OCI-M2 (cell line): ENCODE measurements around the gene GALNT9.

Source experiments
- DNase-seq: peaks from one replicate; lab custom pipeline; 2025; ENCODE audit not compliant: unreplicated experiment; lab: John Stamatoyannopoulos, UW

The GALNT9 gene

DNA sequence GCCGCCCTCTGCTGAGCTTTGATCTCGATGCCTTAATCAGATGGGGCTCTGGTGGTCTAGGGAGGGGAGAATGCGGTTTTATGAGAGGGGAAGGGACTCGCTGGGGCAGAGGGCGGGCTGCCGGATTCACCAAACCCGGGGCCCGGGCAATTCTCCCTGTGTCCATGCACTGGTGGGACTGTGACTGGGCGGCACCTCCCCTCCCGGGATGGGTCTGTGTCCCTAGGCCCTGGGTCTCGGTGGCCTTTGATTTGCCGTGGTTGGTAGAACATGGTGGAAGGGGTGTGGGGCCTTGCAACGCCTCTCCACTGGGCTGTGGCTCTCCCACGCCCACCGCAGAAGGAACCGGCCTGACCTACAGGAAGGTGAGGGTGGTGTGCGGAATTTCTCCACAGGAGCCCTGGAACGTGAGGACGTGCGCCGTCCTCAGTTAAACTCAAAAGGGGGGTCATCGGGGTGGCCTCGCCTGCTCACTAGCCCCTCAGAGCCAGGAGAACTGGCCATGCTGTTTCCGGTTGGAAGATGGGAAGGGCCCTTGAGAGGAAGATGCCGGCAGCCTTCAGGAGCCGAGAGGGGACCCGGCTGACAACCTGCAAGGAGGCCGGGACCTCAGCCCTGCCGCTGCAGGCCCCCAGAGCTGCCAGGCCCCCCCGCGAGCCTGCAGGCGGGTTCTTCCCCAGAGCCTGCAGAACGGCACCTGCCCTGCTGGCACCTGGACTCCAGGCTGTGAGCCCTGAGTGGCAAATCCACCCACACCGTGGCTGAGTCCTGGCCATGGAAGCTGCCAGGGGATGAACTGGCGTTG is 141.5 kb downstream of the GALNT9 start:
- no peak for DNase-seq

DNA sequence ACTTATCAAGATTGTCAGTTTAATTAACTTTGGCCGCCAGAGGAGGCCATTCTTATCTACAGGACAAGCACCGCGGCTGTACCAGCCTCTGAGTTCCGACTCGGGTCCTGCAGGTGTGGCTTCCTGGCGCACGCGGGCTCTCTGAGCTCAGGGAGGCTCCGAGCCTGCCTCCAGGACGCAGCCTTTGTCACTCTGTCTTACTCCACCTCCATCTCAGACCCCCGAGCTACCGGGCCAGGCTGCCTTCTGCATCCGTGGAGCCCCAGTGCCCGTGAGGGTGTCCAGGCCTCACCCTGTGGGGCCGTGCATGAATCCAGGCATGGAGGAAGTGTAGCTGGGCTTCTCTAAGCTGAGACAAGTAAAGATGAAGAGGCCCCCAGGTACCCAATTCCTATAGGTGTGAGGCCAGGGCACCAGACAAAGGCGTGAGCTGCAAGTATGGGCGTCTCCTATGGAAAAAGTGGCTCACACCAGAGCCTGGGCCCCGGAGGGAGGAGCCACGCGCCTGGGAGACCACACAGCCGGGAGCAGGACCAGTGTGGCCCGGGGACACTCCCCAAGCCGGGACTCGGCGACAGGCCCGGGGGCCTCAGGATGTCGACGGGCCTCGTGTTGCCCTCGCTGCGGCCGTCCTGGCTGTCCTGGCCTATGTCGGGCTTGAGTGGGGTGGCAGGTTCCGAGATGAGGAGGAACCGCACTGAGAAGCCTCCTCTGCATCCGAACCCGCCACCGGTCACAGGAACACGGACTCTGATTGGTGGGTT is 142.3 kb downstream of the GALNT9 start:
- no peak for DNase-seq

DNA sequence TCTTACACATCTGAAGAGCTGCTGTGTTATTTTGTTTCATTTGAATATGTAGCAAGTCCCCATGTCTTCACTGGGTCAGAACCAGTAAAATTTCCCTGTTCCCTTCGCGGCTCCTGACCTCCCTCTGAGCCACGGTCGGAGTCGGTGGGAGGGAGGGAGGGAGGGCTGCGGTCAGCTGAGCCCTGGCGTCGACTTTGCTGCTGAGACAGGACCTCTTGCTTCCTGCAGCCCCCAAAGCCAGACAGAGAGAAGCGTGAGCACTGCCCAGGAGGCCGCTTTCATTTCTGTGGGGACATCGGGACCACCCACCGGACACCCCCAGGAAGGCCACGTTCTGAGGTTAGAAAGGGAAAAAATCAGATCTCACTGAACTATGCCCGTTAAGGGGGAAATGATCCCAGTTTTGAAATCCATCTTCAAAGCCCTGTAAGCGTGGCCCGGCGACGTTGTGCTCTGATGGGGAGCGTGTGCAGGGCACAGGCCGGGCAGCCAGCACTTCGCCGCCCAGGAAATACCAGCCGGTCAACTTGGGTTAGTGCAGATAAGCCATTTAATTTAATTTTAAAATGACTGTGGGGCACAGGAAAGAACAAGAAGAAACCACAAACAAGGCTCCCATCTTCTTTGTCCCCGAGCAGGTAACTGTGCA is 143.1 kb downstream of the GALNT9 start:
- DNase-seq, result no peak

- DNase-seq, result no peak
Observed at GRCh38 chr12:132185705-132186104, 143.7 kb downstream of the GALNT9 start.

DNA sequence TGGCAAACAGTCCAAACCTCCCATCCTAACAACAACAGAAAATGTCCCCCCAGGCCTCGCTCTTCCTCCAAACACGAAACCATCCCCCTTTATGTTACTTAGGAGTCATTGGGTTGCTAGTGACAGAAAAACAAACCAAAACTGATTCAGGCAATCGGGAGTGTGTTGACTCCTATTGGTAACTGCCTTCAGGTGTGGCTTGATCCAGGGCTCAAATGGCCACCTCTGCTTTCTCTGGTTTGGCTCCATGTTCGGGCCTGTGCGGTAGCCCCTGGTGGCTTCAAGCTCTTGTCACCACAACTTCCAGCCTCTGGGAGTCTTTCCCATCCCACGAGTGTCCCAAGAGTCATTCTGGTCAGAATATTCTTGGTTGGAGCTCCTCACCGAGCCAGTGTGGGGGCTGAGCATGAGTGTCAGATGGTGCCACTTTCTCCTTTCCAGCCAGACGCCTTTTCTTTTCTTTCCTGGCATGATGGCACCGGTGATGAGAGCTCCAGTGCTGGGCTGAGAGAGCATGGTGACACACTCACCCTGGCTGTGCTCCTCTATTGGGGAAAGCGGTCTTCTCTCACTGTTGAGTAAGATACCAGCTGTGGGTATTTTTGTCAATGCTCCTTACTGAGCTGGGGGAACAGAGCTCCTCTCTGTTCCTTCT is 146.6 kb downstream of the GALNT9 start:
- DNase-seq, result no peak

DNA sequence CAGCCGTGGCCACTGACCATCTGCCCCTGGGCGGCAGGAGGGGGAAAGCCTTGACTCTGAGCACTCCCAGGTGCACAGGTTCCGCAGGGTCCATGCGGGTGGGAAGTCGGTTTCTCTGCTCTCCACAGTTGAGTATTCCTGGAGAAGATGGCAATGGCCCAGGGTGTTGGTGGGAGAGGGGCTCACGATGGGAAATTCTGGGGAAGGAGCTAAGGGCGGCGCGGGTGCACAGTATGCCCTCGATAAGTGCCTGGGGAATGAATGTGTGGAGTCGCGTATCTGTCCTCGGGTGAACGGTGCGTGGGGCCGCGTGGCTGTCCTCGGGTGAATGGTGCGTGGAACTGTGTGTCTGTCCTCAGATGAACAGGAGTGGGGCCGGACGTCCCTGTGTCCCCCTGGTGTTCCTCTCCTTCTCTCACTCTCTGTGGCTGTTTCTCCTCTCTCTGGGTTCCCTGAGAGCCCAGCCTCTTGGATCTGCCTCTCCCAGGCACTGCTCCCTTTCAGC is 147.1 kb downstream of the GALNT9 start:
- DNase-seq, result no peak

DNA sequence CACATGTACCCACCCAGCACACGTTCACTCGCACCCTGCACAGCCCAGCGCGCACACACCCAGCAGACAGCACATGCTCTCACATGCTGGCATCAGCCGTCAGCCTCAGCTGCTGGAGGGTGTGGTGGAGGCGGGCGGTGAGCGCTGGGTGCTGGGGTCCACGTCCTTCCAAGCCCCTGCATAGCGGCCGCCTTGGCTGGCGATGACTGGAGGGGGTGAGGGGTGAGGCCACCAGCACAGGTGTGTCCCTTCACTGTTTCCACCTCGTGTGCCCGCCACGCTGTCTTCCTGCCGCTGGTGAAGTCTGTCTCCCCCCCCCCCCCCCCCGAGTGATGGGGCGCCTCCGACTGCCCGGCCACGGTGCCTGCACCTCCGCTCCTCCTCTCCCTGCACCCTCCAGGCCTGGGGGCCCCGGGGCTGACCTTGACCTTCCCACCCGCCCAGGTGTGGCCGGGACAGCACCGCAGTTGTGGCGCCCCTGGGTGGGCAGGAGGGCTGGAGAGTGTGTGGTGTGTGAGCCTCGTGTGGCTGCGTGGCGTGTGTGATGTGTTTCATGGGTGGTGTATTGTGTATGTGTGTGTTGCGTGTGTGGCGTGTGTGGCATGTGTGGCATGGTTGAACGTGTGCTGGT is 147.7 kb downstream of the GALNT9 start:
- DNase-seq, result no peak

- DNase-seq, result no peak
Observed at GRCh38 chr12:132180648-132181546, 148.5 kb downstream of the GALNT9 start.

DNA sequence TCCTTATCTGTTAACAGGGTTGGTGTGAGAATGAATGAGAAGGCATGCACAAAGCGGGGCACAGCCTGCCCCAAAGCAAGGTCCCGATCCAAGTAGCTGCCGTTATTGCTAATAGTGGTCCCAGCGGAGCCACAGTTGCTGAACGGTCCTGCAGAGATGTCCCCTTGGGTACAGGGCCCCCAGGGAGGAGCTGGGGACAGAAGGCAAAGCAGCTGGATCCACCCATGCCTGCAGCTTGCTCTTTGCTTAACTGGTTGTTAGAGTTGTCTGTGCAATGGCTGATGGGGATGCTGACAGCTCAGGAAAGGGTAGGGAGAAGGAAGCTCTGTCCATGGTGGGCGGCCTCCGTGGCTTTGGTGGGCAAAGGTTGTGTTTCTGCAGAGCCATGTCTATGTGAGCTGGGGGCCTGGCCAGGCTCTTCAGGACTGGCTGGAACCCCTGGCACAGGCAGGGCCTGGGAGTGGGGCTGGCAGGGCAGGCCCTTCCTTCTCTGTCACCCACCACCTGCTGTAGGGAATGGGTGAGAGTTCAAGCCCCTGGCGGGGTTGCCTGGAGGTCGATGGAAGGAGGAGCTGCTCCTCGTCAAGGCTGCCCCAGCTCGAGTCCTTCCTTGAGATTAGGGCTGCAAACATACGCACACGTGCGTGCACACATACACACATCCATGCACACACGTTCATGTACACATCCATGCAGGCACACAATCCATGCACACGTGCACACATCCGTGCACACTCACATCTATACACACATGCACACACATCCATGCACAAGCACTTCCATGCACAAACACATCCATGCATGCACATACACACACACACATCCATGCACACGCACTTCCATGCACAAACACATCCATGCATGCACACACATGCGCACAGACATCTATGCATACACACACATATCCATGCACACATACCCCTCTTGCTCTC is 149.7 kb downstream of the GALNT9 start:
- DNase-seq, result no peak

- no peak for DNase-seq
Observed at GRCh38 chr12:132178801-132179401, 150.5 kb downstream of the GALNT9 start.

DNA sequence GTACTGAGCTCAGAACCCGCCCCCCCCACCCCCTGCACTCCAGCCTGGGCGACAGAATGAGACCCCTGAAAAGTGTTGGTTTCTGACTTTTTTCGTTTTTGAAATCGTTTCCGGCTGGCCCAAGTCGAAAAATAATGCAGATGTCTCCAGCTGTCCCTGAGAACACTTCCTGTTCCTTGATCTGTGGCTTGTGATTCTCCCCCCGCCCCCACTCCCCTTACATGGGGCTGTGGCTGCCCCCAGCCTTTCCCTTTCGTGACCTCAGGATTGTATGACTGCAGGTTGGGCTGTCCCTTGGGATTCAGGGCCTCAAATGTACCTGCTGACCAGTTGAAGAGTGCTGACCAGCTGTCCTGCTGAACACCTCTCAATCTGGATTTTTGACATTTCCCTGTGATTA is 151.1 kb downstream of the GALNT9 start:
- DNase-seq, result no peak

GRCh38 chr12:132176920-132177551 is 152.4 kb downstream of the GALNT9 start:
- DNase-seq, result no peak

GRCh38 chr12:132176385-132176919 is 152.9 kb downstream of the GALNT9 start:
- DNase-seq, result no peak

- no peak for DNase-seq
Observed at GRCh38 chr12:132175496-132176384, 153.6 kb downstream of the GALNT9 start.

DNA sequence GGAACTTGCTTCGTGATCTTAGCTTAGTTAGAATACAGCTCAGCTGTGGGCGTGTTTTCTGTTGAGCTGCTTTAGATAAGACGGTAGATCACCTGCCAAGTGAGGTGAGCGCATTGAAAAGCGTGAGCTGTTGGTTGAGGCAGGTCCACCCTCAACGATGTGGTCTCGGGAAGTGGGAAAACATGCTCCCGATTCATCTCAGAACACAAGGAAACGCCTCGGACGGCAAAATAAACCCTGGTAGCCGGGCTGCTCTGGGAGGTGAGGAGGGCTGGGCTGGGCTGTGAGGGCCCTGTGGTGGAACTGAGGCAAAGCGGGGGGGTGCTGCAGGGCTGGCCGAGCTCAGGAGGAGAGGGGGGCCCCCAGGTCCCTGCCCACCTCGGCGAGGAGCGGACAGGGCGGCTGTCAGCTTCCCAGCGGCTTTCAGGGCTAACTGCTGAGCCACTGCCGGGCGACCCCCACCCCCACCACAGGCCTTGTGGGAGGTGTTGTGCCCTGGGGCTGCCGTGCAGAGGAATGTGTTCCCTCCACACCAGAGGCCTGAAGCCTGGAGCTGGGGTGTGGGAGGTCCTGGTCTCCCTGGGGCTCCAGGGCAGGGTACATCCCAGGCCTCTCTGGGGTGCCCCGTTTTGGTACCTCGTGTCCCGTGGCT is 154.4 kb downstream of the GALNT9 start:
- DNase-seq, result no peak
